Body of pancreas (tissue), 4 donors: Measurements from ENCODE around the gene NPR3. TPM values are rescaled to one million over a fixed set of nuclear protein-coding genes. Genes with fewer than 3 reads are reported as not detected.

Source experiments
- ATAC-seq: fragments of 150-250 bp; one replicate; pipeline ENCODE4 v1.9.1; 2016
- DNase-seq, 4 donors: peaks; one replicate each; pipeline ENCODE4 v3.0.0-alpha.2; 2019
- H3K27ac ChIP-seq, 4 donors: fragments of 200-600 bp; sonication (generic); 1 replicate in 3 of 4; 2 replicates in 1 of 4; pipeline versions ENCODE4 v1.5.1 to v1.6.1; 2016 to 2019; ENCODE audit warnings: mild to moderate bottlenecking in 1 of 4, mixed read lengths in 1 of 4, moderate library complexity in 1 of 4
- H3K27me3 ChIP-seq, 2 donors: fragments of 200-600 bp; sonication (generic); one replicate each; pipeline ENCODE4 v1.6.0; 2016; ENCODE audit warnings: mild to moderate bottlenecking in 1 of 2
- H3K36me3 ChIP-seq, 2 donors: fragments of 200-600 bp; sonication (generic); replicated peaks in 1 of 2; 2 replicates each; pipeline ENCODE4 v1.5.1; 2016; ENCODE audit warnings: low read depth in 2 of 2; ENCODE audit not compliant: insufficient read depth in 1 of 2
- H3K4me1 ChIP-seq: fragments of 200-600 bp; sonication (generic); one replicate; pipeline ENCODE4 v1.6.0; 2016
- H3K4me3 ChIP-seq, 2 donors: fragments of 200-600 bp; sonication (generic); 1 replicate in 1 of 2; 2 replicates in 1 of 2; pipeline ENCODE4 v1.5.1; 2016 to 2019
- H3K9me3 ChIP-seq, 3 donors: fragments of 200-600 bp; sonication (generic); 1 replicate in 2 of 3; 2 replicates in 1 of 3; pipeline ENCODE4 v1.5.1; 2016
- POLR2A ChIP-seq, 3 donors: fragments of 450-650 bp; IDR thresholded peaks; one replicate each; pipeline ENCODE4 v1.6.1; 2016; ENCODE audit warnings: antibody characterized with exemption in 3 of 3, mild to moderate bottlenecking in 2 of 3
- WGBS, 2 donors: methylation state at CpG; one replicate each; pipeline ENCODE4 v1.1.5; 2017; 5-methylcytosine and 5-hydroxymethylcytosine counted together
- intact Hi-C: fragments of 100-400 bp; cut with DNase I; formaldehyde crosslinking; loops from one replicate; pipeline ENCODE4 v1.15.1; 2023
- total RNA-seq, 2 donors: library from RNA; depleted of rRNA; stranded (reverse); fragments of >200 nt; gene quantifications; one replicate each; pipeline ENCODE4 v1.1.0, GENCODE V29; 2016
- TF ChIP-seq, protein P1 (sequence below), 7 experiments: fragments of 450-650 bp in 4 of 7; fragments of 200-600 bp in 3 of 7; sonication (generic) in 3 of 7; IDR thresholded peaks; one replicate each; pipeline ENCODE4 v1.5.1; 2016 to 2019; ENCODE audit warnings: antibody characterized with exemption in 7 of 7

The NPR3 gene
- total RNA-seq, 2 donors from 2014 or later = 2.6 to 4.7 TPM

DNA sequence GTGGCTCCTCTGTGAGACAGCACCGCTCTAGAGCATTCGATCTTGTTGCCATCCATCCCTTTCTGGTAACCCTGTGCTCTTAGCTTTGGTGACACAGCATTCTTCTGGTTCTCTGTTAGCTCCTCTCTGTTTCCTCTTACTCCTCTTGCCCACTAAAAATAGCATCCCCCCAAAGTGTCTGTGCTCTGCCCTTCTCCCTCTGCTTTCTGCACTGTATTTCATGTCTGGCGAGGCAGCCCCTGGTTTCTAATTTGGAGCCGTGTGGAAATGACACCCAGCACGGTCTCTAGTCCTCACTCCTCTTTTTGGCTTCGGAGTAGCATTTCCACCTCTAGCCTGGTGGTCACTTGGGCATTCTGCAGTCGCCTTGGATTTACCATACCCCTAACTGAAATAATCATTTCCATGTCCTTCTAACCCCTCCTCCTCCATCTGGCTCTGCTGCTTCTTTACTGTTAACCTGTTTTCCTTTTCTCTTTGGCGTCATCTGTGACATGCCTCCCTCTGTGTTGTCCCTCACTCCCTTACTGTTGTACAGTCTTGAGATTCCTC lies 23.8 kb downstream of the NPR3 start:
- WGBS, 2 donors = 46 to 58% methylated on average over 8 of the region's 8 CpGs
- no peak for TF ChIP-seq POLR2A (IDR thresholded peaks at IDR 0.05)
- TF ChIP-seq, protein P1, sequence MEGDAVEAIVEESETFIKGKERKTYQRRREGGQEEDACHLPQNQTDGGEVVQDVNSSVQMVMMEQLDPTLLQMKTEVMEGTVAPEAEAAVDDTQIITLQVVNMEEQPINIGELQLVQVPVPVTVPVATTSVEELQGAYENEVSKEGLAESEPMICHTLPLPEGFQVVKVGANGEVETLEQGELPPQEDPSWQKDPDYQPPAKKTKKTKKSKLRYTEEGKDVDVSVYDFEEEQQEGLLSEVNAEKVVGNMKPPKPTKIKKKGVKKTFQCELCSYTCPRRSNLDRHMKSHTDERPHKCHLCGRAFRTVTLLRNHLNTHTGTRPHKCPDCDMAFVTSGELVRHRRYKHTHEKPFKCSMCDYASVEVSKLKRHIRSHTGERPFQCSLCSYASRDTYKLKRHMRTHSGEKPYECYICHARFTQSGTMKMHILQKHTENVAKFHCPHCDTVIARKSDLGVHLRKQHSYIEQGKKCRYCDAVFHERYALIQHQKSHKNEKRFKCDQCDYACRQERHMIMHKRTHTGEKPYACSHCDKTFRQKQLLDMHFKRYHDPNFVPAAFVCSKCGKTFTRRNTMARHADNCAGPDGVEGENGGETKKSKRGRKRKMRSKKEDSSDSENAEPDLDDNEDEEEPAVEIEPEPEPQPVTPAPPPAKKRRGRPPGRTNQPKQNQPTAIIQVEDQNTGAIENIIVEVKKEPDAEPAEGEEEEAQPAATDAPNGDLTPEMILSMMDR (IDR thresholded peaks at IDR 0.05) = no peak
- Histone ChIP-seq H3K36me3 (no peaks in the 10 kb centered on the region), H3K9me3 (no peaks in the 10 kb centered on the region), H3K4me1 (no peaks in the 10 kb centered on the region), H3K4me3 (no peak overlapping the region), H3K27ac (no peak overlapping the region), H3K27me3 (no peaks in the 10 kb centered on the region)
- DNase-seq (no peak), ATAC-seq (no peak)
- intact Hi-C loops = no loop called here

DNA sequence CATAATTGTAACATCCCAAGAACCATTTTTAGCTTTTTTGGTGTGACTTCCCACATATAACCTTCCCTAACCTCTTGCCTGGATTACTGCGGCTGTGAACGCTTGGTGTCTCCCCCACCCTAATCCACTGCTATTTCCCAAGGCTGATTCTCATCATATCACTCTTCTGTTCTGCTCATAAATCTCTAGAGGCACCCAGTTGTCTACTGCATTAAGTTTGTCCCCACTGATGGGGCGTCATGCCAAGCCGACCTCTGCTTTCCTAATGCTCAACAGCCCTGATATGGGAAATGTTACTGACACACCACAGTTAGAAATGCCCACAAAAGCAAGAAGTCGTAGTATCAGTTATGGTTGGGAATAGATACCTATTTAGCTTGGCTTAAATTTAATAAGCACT lies 24.4 kb downstream of the NPR3 start:
- Histone ChIP-seq H3K4me1 (no peaks in the 10 kb centered on the region), H3K36me3 (no peaks in the 10 kb centered on the region), H3K27ac (no peak overlapping the region), H3K4me3 (no peak overlapping the region), H3K9me3 (no peaks in the 10 kb centered on the region), H3K27me3 (no peaks in the 10 kb centered on the region)
- intact Hi-C loops = no loop called here
- ATAC-seq = no peak
- WGBS, 2 donors = 55 to 72% methylated on average over 5 of the region's 5 CpGs
- DNase-seq = no peak
- TF ChIP-seq, protein P1 (IDR thresholded peaks at IDR 0.05) = no peak
- TF ChIP-seq POLR2A (IDR thresholded peaks at IDR 0.05) = no peak

DNA sequence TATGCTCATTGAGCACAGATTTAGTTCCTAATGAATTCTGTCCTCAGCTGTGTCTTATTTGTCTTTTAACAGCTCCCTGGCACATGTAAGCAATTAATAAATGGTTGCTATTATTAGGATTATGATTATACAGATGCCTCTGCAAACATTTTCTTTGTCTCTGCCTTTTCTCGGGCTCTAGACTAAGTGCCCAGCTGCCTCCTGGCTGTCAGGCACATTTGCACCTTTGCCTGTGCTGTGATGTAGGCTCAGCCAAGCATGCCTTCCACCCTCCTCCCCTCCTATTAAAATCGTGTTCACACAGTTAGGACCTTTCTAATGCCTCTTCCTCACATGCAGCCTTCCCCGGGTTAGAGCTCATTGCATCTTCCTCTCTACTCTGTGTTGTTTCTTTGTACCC lies 25.7 kb downstream of the NPR3 start:
- DNase-seq (no peak), ATAC-seq (no peak)
- TF ChIP-seq POLR2A (IDR thresholded peaks at IDR 0.05) = no peak
- TF ChIP-seq, protein P1 (IDR thresholded peaks at IDR 0.05) = no peak
- WGBS, 2 donors = 34 to 42% methylated on average over 3 of the region's 3 CpGs
- Histone ChIP-seq H3K36me3 (no peaks in the 10 kb centered on the region), H3K4me1 (no peaks in the 10 kb centered on the region), H3K4me3 (no peak overlapping the region), H3K9me3 (no peaks in the 10 kb centered on the region), H3K27me3 (no peaks in the 10 kb centered on the region), H3K27ac (no peak overlapping the region)
- intact Hi-C loops = no loop called here

DNA sequence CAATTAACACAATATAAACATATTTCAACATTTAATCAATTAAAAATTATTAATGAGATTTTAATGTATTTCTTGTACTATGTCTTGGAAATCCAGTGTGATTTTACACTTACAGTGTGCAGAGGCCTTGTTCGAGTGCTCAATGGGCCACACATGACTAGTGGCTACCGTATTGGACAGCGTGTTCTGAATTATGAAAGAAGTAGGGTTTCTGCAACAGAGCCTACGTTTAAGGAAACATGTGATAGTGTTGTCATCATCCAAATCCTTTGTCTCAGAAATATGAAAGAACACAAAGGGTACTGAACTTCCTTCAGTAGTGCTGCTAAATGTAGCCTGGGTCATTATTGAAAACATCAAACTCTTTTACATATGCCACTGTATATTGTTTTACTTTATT lies 29.5 kb downstream of the NPR3 start:
- WGBS, 2 donors = 58 to 75% methylated on average over 4 of the region's 4 CpGs
- TF ChIP-seq, protein P1 (IDR thresholded peaks at IDR 0.05) = no peak
- DNase-seq (no peak), ATAC-seq (no peak)
- intact Hi-C loops = no loop called here
- no peaks in the 10 kb centered on the region for H3K36me3 ChIP-seq
- no peaks in the 10 kb centered on the region for H3K9me3 ChIP-seq
- no peak overlapping the region for H3K4me3 ChIP-seq
- H3K27me3 ChIP-seq = no peaks in the 10 kb centered on the region
- H3K4me1 ChIP-seq = no peaks in the 10 kb centered on the region
- no peak overlapping the region for H3K27ac ChIP-seq

DNA sequence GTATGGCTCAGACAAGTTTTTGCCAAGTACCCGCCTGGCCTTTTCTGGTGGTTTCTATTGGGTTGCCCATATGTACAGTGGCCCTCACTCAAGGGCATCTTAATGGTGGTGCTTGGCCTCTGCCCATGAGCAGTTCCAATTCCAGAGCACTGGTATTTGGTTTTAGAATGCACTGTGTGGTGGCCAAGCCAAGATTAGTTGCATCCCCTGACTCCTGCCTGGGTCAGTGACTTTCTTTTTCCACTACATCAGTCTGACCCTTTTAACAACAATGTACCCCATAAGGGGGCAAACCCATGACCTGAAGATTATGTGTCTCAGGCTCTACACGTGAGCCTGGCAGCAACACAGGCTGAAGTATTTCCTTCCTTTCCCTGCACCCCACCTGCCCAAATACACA lies 34.2 kb downstream of the NPR3 start:
- Histone ChIP-seq H3K4me1 (no peaks in the 10 kb centered on the region), H3K27me3 (no peaks in the 10 kb centered on the region), H3K4me3 (no peak overlapping the region), H3K36me3 (no peaks in the 10 kb centered on the region), H3K27ac (no peak overlapping the region), H3K9me3 (no peaks in the 10 kb centered on the region)
- DNase-seq = no peak
- intact Hi-C loops = no loop called here
- TF ChIP-seq POLR2A (IDR thresholded peaks at IDR 0.05) = no peak
- TF ChIP-seq, protein P1 (IDR thresholded peaks at IDR 0.05) = no peak
- 45 to 54% methylated on average over 2 of the region's 2 CpGs for WGBS, 2 donors
- no peak for ATAC-seq
